ENCODE data around the gene BAIAP2L1.

The BAIAP2L1 gene

DNA sequence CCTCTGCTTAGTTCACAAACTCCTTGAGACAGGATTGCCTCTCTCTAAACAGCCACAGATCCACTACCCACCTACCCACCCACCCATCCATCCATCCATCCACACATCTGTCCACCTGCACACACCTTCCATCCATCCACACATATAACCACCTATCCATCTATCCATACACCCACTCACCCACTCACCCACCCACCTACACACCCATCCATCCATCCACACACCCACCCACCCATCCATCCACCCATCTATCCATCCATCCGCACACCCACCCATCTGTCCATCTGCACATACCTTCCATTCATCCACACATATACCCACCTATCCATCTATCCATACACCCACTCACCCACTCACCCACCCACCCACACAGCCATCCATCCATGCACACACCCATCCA, 158.5 kb downstream of the BAIAP2L1 start:
- DNase-seq (ENCODE audit: extremely low read depth in 1 of 2, low read depth in 1 of 2) = no peak

DNA sequence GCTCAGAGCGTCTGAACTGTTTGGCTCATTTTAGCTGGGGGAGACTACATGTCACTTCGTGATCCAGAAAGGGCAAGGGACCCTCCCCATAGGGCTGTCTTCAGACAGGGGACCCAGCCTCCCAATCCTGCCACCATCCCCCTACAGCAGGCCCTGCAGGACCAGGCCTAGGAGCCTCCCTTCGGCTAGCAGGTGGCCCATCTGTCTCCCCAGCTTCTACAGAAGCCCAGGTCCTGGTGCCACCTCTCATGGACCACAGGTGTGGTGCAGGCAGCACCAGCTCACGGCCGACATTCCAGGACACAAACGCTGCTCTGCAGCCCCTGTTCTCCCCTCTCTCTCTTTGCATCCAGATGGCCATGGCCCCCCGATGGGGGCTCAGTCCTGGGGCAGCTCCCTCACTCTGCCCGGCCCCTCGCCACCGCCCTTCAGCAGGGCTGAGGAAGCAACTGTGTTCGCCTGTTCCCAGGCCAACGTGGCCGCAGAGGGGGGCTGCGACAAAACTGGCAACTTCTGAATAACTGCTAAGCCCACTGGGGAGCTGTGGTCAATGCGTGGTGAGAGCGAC, 159.1 kb downstream of the BAIAP2L1 start:
- no peak for DNase-seq (ENCODE audit: extremely low read depth in 1 of 2, low read depth in 1 of 2)

All from stimulated activated CD8-positive, alpha-beta memory T cell treated with anti-CD3 and anti-CD28 coated beads, Interleukin-7, amount 100 ng/mL, for 48 hours (primary cell).